ENCODE results near the gene GLIPR1. TPM values are rescaled to one million over a fixed set of nuclear protein-coding genes. Genes with fewer than 3 reads are reported as not detected.
"Not testable (repeated sequence)": the region's sequence is repeated elsewhere in the genome, so short reads cannot be mapped to it uniquely, and the experiment has no call there.

GLIPR1 gene
- polyA plus RNA-seq, 3 donors, result 16.9 to 19.9 (median 17.6) TPM

DNA sequence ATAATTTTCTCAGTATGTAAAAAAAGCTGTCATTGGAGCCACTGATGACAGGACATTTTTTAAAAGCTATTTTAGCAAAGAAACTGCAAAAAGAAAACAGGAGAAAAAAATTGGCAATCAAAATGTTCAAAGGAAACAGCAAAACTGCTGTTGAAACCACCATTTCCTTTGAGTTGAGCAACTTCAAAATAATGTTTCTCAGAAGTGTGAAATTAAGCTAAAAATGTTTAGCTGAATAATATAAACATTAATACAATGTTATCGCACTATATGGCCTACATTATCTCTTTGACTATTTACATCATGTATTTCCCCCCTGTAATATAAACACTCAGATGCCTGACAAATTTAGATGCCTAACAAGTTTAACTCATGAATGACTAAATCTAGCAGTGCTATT lies 23.4 kb upstream of the GLIPR1 start:
- no peak for DNase-seq (ENCODE audit: extremely low read depth in 1 of 11, low read depth in 9 of 11, low spot score in 4 of 11)

- not testable (repeated sequence) for DNase-seq (ENCODE audit: extremely low read depth in 1 of 11, low read depth in 9 of 11, low spot score in 4 of 11)
Observed at GRCh38 chr12:75457866-75458265, 22.7 kb upstream of the GLIPR1 start.

DNA sequence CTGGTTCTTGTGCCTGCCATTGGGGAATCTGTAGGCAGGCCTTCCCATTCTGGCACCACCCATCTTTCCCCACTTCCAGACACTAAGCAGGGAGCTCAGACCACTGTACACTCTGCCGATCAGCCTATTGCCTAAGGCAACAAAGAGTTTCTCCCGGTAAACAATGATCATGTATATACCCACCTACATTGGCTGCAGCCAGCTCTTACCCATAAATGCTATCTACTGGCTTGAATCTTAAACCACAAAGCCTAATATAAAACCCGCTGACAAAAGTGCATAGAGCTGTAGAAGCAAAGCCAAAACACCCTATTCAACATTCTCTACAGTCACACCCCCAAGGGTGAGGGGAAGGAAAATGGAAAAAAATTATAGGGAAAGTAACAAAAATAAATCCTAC lies 20.8 kb upstream of the GLIPR1 start:
- no peak for DNase-seq (ENCODE audit: extremely low read depth in 1 of 11, low read depth in 9 of 11, low spot score in 4 of 11)

DNA sequence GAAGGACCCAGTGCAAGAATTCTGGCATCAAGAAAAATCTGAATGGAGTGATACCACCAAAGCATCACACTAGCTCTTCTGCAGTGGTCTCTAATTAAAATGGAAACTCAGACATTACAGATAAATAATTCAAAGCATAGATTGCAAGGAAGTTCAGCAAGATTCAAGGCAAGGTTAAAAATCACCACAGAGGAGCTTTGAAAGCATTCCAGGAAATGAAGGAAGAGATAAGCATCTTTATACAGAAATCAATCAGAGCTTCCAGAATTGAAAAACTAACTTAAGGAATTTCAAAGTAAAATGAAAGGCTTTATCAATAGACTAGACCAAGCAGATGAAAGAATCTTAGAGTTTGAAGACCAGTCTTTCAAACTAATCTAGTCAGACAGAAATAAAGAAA lies 20.4 kb upstream of the GLIPR1 start:
- no peak for DNase-seq (ENCODE audit: extremely low read depth in 1 of 11, low read depth in 9 of 11, low spot score in 4 of 11)

GRCh38 chr12:75471902-75472890 lies 8.4 kb upstream of the GLIPR1 start:
- no peak for DNase-seq (ENCODE audit: extremely low read depth in 1 of 11, low read depth in 9 of 11, low spot score in 4 of 11)

DNA sequence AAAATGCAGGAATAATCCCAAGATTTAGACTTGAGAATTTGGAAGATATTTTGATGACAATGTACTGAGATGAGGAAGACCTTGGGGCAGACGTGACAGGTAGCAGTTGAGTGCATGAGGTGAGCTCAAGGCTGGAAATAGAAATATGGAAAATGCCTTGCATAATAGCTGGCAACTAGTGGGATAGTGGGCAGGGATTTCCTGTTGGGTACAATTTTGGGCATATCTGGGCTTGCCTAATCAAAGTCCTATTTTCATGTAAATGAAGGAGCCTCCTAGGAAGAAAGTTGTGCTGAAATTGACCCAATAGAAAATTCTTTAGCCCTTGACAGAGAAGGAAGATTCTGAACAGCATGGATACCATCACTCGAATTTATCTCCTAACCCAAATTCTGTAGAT lies 6.4 kb upstream of the GLIPR1 start:
- no peak for DNase-seq (ENCODE audit: extremely low read depth in 1 of 11, low read depth in 9 of 11, low spot score in 4 of 11)

- no peak for DNase-seq (ENCODE audit: extremely low read depth in 1 of 11, low read depth in 9 of 11, low spot score in 4 of 11)
Observed at GRCh38 chr12:75476071-75476470, 4.5 kb upstream of the GLIPR1 start.

GRCh38 chr12:75477137-75477536 lies 3.4 kb upstream of the GLIPR1 start:
- DNase-seq (ENCODE audit: extremely low read depth in 1 of 11, low read depth in 9 of 11, low spot score in 4 of 11), result no peak

- DNase-seq (ENCODE audit: extremely low read depth in 1 of 11, low read depth in 9 of 11, low spot score in 4 of 11), result no peak
Observed at GRCh38 chr12:75478116-75478794, 2.3 kb upstream of the GLIPR1 start.

DNA sequence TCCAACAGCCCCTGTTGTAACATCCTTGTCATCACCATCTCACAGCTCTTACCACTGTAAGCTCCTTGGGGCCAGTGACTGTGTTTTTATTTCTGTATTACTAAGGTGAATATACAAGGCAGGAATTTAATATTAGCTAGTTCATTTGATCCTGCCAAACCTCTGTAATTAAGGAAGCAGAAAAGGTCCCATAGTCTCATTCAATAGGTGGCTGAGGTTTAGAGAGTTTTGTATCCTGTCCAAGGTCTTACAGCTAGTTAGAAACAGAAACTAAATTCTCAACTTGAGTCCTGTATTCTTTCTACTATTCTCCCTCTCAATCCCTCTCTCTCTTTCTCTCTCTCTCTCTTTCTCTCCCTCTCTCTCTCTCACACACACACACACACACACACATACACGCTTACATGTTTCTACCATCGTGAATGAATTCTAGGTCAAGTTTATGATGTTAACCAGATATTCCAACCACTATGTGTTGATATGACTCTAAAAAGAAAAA lies 543 bp upstream of the GLIPR1 start:
- DNase-seq (ENCODE audit: extremely low read depth in 1 of 11, low read depth in 9 of 11, low spot score in 4 of 11), result no peak

DNA sequence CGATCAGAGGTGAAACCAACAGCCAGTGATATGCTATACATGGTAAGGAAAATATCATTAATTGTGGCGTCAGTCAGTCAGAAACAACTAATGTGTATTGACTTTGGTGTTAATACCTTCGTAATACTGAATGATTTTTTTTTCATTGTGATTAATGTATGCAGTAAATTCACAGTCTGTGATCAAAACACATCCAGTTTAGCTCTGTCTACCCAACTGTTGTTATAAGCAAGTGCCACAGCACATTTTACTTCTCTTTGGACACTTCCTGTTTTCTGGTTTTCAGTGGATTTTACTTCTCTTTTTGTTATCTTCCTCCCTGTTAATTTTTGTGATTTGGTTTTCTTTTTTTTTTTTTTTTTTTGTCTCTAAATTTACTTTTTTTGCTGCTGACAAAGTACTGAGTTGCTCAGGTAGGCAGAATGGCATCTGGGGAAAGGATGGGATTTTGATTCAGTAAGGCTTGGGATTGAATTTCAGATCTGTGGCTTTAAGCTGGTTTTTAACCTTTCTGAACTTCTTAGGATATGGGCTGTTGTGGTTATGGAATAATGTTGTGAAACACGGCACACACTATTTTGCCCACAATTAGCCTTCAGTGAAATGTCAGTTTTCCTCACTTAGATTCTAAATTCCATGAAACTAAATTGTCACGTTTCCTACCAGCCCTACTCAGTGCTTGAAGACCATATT lies 604 bp downstream of the GLIPR1 start:
- DNase-seq (ENCODE audit: extremely low read depth in 1 of 11, low read depth in 9 of 11, low spot score in 4 of 11), result no peak

DNA sequence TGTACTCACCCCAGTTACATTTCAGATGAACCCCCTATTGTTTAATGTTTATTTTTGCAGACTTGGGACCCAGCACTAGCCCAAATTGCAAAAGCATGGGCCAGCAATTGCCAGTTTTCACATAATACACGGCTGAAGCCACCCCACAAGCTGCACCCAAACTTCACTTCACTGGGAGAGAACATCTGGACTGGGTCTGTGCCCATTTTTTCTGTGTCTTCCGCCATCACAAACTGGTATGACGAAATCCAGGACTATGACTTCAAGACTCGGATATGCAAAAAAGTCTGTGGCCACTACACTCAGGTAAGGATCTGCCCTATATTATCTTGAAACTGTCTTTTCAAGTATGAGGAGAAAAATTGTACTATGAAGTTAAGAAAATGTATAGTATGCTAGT lies 1.2 kb downstream of the GLIPR1 start:
- DNase-seq (ENCODE audit: extremely low read depth in 1 of 11, low read depth in 9 of 11, low spot score in 4 of 11), result no peak

- no peak for DNase-seq (ENCODE audit: extremely low read depth in 1 of 11, low read depth in 9 of 11, low spot score in 4 of 11)
Observed at GRCh38 chr12:75482646-75483045, 2.1 kb downstream of the GLIPR1 start.

DNA sequence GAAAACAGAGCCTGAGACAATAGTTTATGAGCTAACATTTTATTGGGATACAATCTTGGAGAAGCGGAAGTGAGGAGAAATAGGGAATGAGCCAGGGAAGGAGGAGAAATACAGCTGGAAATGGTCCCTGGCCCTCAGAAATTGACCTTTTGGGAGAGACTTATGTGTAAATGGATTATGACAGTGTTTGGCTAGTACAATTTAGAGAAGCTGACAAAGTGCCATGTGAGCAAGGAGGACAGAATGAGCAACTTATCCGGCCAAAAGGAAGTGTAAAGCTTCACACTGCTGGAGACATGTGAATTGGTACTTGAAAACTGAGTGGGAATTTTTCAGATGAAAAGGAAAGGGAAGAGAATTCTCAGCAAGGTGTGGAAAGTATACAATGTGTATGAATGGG lies 2.9 kb downstream of the GLIPR1 start:
- DNase-seq (ENCODE audit: extremely low read depth in 1 of 11, low read depth in 9 of 11, low spot score in 4 of 11), result no peak

DNA sequence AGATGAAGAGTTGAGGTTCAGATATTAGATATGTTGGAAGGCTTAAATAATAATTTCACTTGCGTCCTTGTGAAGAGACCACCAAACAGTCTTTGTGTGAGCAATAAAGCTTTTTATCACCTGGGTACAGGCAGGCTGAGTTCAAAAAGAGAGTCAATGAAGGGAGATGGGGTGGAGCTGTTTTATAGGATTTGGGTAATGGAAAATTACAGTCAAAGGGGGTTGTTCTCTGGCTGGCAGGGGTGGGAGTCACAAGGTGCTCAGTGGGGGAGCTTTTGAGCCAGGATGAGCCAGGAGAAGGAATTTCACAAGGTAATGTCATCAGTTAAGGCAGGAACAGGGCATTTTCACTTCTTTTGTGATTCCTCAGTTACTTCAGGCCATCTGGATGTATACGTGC lies 3.9 kb downstream of the GLIPR1 start:
- not testable (repeated sequence) for DNase-seq (ENCODE audit: extremely low read depth in 1 of 11, low read depth in 9 of 11, low spot score in 4 of 11)

GRCh38 chr12:75487308-75487707 lies 6.8 kb downstream of the GLIPR1 start:
- no peak for DNase-seq (ENCODE audit: extremely low read depth in 1 of 11, low read depth in 9 of 11, low spot score in 4 of 11)

- DNase-seq (ENCODE audit: extremely low read depth in 1 of 11, low read depth in 9 of 11, low spot score in 4 of 11), result no peak
Observed at GRCh38 chr12:75488553-75488952, 8.0 kb downstream of the GLIPR1 start.

GRCh38 chr12:75489187-75489586 lies 8.6 kb downstream of the GLIPR1 start:
- no peak for DNase-seq (ENCODE audit: extremely low read depth in 1 of 11, low read depth in 9 of 11, low spot score in 4 of 11)

DNA sequence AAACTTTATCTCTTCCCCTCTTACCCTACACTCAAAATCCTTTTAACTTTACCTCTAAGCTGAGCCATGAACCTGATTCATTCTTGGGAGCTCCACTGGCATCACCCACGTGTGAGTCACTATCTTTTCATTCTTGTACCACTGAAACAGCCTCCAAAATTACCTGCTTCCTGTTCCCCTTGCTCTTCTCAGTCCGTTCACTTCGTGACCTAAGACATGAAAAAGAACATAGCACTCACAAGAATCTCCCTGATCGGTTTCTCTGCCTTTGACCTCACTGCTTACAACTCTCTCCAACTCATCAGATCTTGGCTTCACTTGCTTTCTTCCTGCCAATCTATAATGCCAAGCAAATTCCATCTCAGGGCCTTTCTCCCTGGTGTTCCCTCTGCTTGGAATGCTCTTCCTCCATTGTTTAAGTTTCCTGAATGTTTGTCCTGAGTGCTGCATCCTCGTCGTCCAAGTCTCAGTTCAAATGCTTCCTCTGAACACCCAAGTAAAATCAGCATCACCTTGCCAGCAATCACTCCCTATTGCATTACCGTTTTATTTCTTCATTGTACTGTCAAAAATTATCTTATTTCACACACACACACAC lies 9.2 kb downstream of the GLIPR1 start:
- DNase-seq (ENCODE audit: extremely low read depth in 1 of 11, low read depth in 9 of 11, low spot score in 4 of 11), result no peak
